OCI-LY1 (cell line): Measurements from ENCODE around the gene SGSM1.

Source experiments
- H2AFZ ChIP-seq: fragments of 200-600 bp; sonication (generic), shearing (Covaris generic); 2 replicates; pipeline ENCODE4 v1.6.0; 2014; ENCODE audit warnings: antibody characterized with exemption, mild to moderate bottlenecking, low read length
- H3F3A ChIP-seq: fragments of 200-600 bp; sonication (generic), shearing (Covaris generic); 2 replicates; pipeline ENCODE4 v1.6.0; 2014; ENCODE audit warnings: mild to moderate bottlenecking, antibody characterized with exemption, low read length, moderate library complexity; ENCODE audit not compliant: insufficient read depth
- H3K27ac ChIP-seq: fragments of 200-600 bp; sonication (generic); 2 replicates; pipeline ENCODE4 v1.5.1; 2014; ENCODE audit warnings: low read length, mixed run types, mild to moderate bottlenecking, low read depth; ENCODE audit not compliant: poor library complexity, severe bottlenecking
- H3K27me3 ChIP-seq: fragments of 200-600 bp; sonication (generic); 2 replicates; pipeline ENCODE4 v1.6.0; 2014; ENCODE audit warnings: antibody characterized with exemption, mild to moderate bottlenecking, low read length, moderate library complexity; ENCODE audit not compliant: insufficient read depth
- H3K36me3 ChIP-seq: fragments of 200-600 bp; sonication (generic); 2 replicates; pipeline ENCODE4 v1.6.1; 2014; ENCODE audit warnings: mild to moderate bottlenecking, antibody characterized with exemption, low read length, moderate library complexity, mixed read lengths; ENCODE audit not compliant: insufficient read depth
- H3K4me1 ChIP-seq: fragments of 200-600 bp; sonication (generic); 2 replicates; pipeline ENCODE4 v1.5.1; 2014; ENCODE audit warnings: mild to moderate bottlenecking, low read length, moderate library complexity; ENCODE audit not compliant: insufficient read depth, severe bottlenecking
- H3K4me2 ChIP-seq: fragments of 200-600 bp; sonication (generic), shearing (Covaris generic); 2 replicates; pipeline ENCODE4 v1.6.1; 2014; ENCODE audit warnings: low read length
- H3K4me3 ChIP-seq: fragments of 200-600 bp; sonication (generic); 2 replicates; pipeline ENCODE4 v1.5.1; 2014; ENCODE audit warnings: low read length, low read depth, mild to moderate bottlenecking, mixed read lengths; ENCODE audit not compliant: poor library complexity, severe bottlenecking
- H3K79me2 ChIP-seq: fragments of 200-600 bp; shearing (Covaris generic); 2 replicates; pipeline ENCODE4 v1.6.1; 2016; ENCODE audit warnings: mixed run types, low read length, mixed read lengths; ENCODE audit not compliant: insufficient read depth
- H3K9ac ChIP-seq: fragments of 200-600 bp; sonication (generic), shearing (Covaris generic); 2 replicates; pipeline ENCODE4 v1.6.1; 2014; ENCODE audit warnings: mild to moderate bottlenecking, low read length, mixed read lengths
- H3K9me2 ChIP-seq: fragments of 200-600 bp; sonication (generic), shearing (Covaris generic); 2 replicates; pipeline ENCODE4 v1.6.1; 2014; ENCODE audit warnings: low read depth, mild to moderate bottlenecking, low read length, mixed read lengths
- H3K9me3 ChIP-seq: fragments of 200-600 bp; shearing (Covaris generic); 2 replicates; pipeline ENCODE4 v1.6.1; 2014; ENCODE audit warnings: low read length, mixed read lengths
- H4K20me1 ChIP-seq: fragments of 200-600 bp; sonication (generic), shearing (Covaris generic); 2 replicates; pipeline ENCODE4 v1.6.0; 2016; ENCODE audit warnings: mild to moderate bottlenecking, low read length; ENCODE audit not compliant: insufficient read depth
- CTCF ChIP-seq: fragments of 200-600 bp; sonication (generic), shearing (Covaris generic); IDR thresholded peaks from 2 replicates; pipeline ENCODE4 v1.5.1; 2017; ENCODE audit warnings: mild to moderate bottlenecking, antibody characterized with exemption, low read length, moderate library complexity, mixed read lengths
- EZH2 ChIP-seq: fragments of 200-600 bp; sonication (generic), shearing (Covaris generic); IDR thresholded peaks from 2 replicates; pipeline ENCODE4 v1.8.0; 2017; ENCODE audit warnings: borderline replicate concordance, mixed run types, mild to moderate bottlenecking, antibody characterized with exemption, low read length, moderate library complexity, mixed read lengths

Gene SGSM1

GRCh38 chr22:24962835-24963234 is 156.8 kb downstream of the SGSM1 start:
- Histone ChIP-seq H3K4me3 (no peak overlapping the region), H2AFZ (no peak overlapping the region), H4K20me1 (no peaks in the 10 kb centered on the region), H3K36me3 (no peaks in the 10 kb centered on the region), H3K9me3 (no peaks in the 10 kb centered on the region), H3K4me2 (no peak overlapping the region), H3F3A (no peaks in the 10 kb centered on the region), H3K9ac (no peak overlapping the region), H3K79me2 (no peaks in the 10 kb centered on the region), H3K4me1 (no peaks in the 10 kb centered on the region), H3K27me3 (no peaks in the 10 kb centered on the region; the same call in 1 of the 2 replicates), H3K27ac (no peak overlapping the region), H3K9me2 (no peaks in the 10 kb centered on the region)
- TF ChIP-seq EZH2 (no peak), CTCF (no peak)

GRCh38 chr22:24964441-24964840 is 158.4 kb downstream of the SGSM1 start:
- no peak overlapping the region for H3K4me2 ChIP-seq
- no peaks in the 10 kb centered on the region for H3K4me1 ChIP-seq
- H4K20me1 ChIP-seq, result no peaks in the 10 kb centered on the region
- no peaks in the 10 kb centered on the region for H3K36me3 ChIP-seq
- H3K9me3 ChIP-seq, result no peaks in the 10 kb centered on the region
- H2AFZ ChIP-seq, result no peak overlapping the region
- H3K9ac ChIP-seq, result no peak overlapping the region
- H3K4me3 ChIP-seq, result no peak overlapping the region
- no peak overlapping the region for H3K27ac ChIP-seq
- no peaks in the 10 kb centered on the region for H3F3A ChIP-seq
- H3K9me2 ChIP-seq, result no peaks in the 10 kb centered on the region
- no peak for TF ChIP-seq EZH2
- no peaks in the 10 kb centered on the region; the same call in 1 of the 2 replicates for H3K27me3 ChIP-seq
- H3K79me2 ChIP-seq, result no peaks in the 10 kb centered on the region

GRCh38 chr22:24965822-24966626 is 160.0 kb downstream of the SGSM1 start:
- Histone ChIP-seq H3F3A (no peaks in the 10 kb centered on the region), H2AFZ (no peak overlapping the region), H3K4me2 (no peak overlapping the region), H3K9me2 (no peaks in the 10 kb centered on the region), H3K9me3 (no peaks in the 10 kb centered on the region), H3K79me2 (no peaks in the 10 kb centered on the region), H3K27ac (no peak overlapping the region), H3K27me3 (no peaks in the 10 kb centered on the region; the same call in 1 of the 2 replicates), H4K20me1 (no peaks in the 10 kb centered on the region), H3K36me3 (no peaks in the 10 kb centered on the region), H3K9ac (no peak overlapping the region), H3K4me3 (no peak overlapping the region), H3K4me1 (no peaks in the 10 kb centered on the region)
- TF ChIP-seq EZH2 (no peak), CTCF (no peak)

- no peaks in the 10 kb centered on the region for H3K79me2 ChIP-seq
- H3K27ac ChIP-seq, result no peak overlapping the region
- TF ChIP-seq CTCF (no peak), EZH2 (no peak)
- H4K20me1 ChIP-seq, result no peaks in the 10 kb centered on the region
- no peaks in the 10 kb centered on the region for H3K36me3 ChIP-seq
- H3K9ac ChIP-seq, result no peak overlapping the region
- H3K4me3 ChIP-seq, result no peak overlapping the region
- no peak overlapping the region for H2AFZ ChIP-seq
- no peaks in the 10 kb centered on the region for H3K9me3 ChIP-seq
- no peak overlapping the region for H3K4me2 ChIP-seq
- H3F3A ChIP-seq, result no peaks in the 10 kb centered on the region
- no peaks in the 10 kb centered on the region for H3K4me1 ChIP-seq
- no peaks in the 10 kb centered on the region for H3K27me3 ChIP-seq
- no peaks in the 10 kb centered on the region for H3K9me2 ChIP-seq
Measured at GRCh38 chr22:24968066-24968561, 162.1 kb downstream of the SGSM1 start.
